Measurements from ENCODE around the gene PKP1. TPM values are rescaled to one million over a fixed set of nuclear protein-coding genes. Genes with fewer than 3 reads are reported as not detected.
A peak's percentile ranks its signal among the peaks of the same experiment; 100 is the strongest.

The PKP1 gene
- total RNA-seq, 1 donor from 2014 or later = not detected

GRCh38 chr1:201354151-201354900 lies 71.0 kb downstream of the PKP1 start:
- Mint-ChIP-seq H3K27ac (ENCODE audit: unreplicated experiment) (no peak overlapping the region), H3K36me3 (ENCODE audit: low read depth) (no peaks in the 10 kb centered on the region), H3K27me3 (ENCODE audit: low read depth) (peaks cover 3% of the 10 kb centered on the region), H3K4me3 (no peak overlapping the region), H3K9me3 (no peaks in the 10 kb centered on the region), H3K4me1 (no peaks in the 10 kb centered on the region)
- TF ChIP-seq CTCF (conservative IDR thresholded peaks at IDR 0.05) = no peak
- DNase-seq (ENCODE audit: low read depth, low spot score) = no peak

GRCh38 chr1:201354901-201355295 lies 71.6 kb downstream of the PKP1 start:
- no peak for TF ChIP-seq CTCF (conservative IDR thresholded peaks at IDR 0.05)
- H3K36me3 Mint-ChIP-seq (ENCODE audit: low read depth) = no peaks in the 10 kb centered on the region
- no peaks in the 10 kb centered on the region for H3K9me3 Mint-ChIP-seq
- peaks cover 3% of the 10 kb centered on the region for H3K27me3 Mint-ChIP-seq (ENCODE audit: low read depth)
- H3K4me1 Mint-ChIP-seq = no peaks in the 10 kb centered on the region
- no peak for DNase-seq (ENCODE audit: low read depth, low spot score)
- no peak overlapping the region for H3K4me3 Mint-ChIP-seq
- no peak overlapping the region for H3K27ac Mint-ChIP-seq (ENCODE audit: unreplicated experiment)

- no peaks in the 10 kb centered on the region for H3K36me3 Mint-ChIP-seq (ENCODE audit: low read depth)
Observed at GRCh38 chr1:201355471-201355870, 72.2 kb downstream of the PKP1 start.

GRCh38 chr1:201356236-201356635 lies 72.9 kb downstream of the PKP1 start:
- Mint-ChIP-seq H3K27ac (ENCODE audit: unreplicated experiment) (no peak overlapping the region), H3K9me3 (no peaks in the 10 kb centered on the region), H3K27me3 (ENCODE audit: low read depth) (peaks cover 3% of the 10 kb centered on the region), H3K4me1 (no peaks in the 10 kb centered on the region), H3K4me3 (no peak overlapping the region), H3K36me3 (ENCODE audit: low read depth) (no peaks in the 10 kb centered on the region)
- TF ChIP-seq CTCF (conservative IDR thresholded peaks at IDR 0.05) = no peak
- no peak for DNase-seq (ENCODE audit: low read depth, low spot score)

More at GRCh38 chr1:201355471-201355870, 72.2 kb downstream of the PKP1 start:
- no peak for DNase-seq (ENCODE audit: low read depth, low spot score)
- H3K9me3 Mint-ChIP-seq = no peaks in the 10 kb centered on the region
- H3K27me3 Mint-ChIP-seq (ENCODE audit: low read depth) = peaks cover 3% of the 10 kb centered on the region
- H3K4me3 Mint-ChIP-seq = no peak overlapping the region
- H3K27ac Mint-ChIP-seq (ENCODE audit: unreplicated experiment) = peak overlapping the region; percentile 13
- no peaks in the 10 kb centered on the region for H3K4me1 Mint-ChIP-seq
- no peak for TF ChIP-seq CTCF (conservative IDR thresholded peaks at IDR 0.05)

- Mint-ChIP-seq H3K4me3 (no peak overlapping the region), H3K27ac (ENCODE audit: unreplicated experiment) (no peak overlapping the region), H3K36me3 (ENCODE audit: low read depth) (no peaks in the 10 kb centered on the region), H3K27me3 (ENCODE audit: low read depth) (peaks cover 3% of the 10 kb centered on the region), H3K4me1 (no peaks in the 10 kb centered on the region), H3K9me3 (no peaks in the 10 kb centered on the region)
- no peak for DNase-seq (ENCODE audit: low read depth, low spot score)
- TF ChIP-seq CTCF (conservative IDR thresholded peaks at IDR 0.05) = no peak
Observed at GRCh38 chr1:201356701-201357100, 73.4 kb downstream of the PKP1 start.

Data from neural crest cell (in vitro differentiated cells).